GM12874 (cell line): Measurements from ENCODE around the gene PTPRO.
A peak's percentile ranks its signal among the peaks of the same experiment; 100 is the strongest.

Source experiments
- TF ChIP-seq, protein P1 (sequence below): IDR thresholded peaks from 2 replicates; pipeline ENCODE4 v1.5.1; 2011; ENCODE audit warnings: low read depth, mild to moderate bottlenecking, control low read depth, low read length, moderate library complexity; ENCODE audit not compliant: insufficient read depth

PTPRO gene

DNA sequence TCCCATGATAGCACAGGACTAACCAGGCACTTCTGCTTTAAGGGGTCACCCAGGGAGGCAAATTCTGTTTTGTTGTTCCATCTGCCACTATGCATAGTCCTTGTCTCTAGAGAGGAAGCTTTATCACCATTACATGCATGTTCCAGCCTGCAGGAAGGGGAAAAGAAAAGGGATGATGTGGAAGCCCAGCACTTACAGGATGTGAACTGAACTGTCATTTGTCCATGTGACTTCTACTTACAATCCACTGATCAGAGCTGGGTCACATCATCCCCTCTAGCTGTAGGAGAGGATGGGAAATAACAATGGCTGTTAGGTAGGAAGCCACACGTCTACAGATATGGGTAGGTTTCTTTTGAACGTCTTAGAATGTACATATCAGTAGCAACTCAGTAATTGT, 203.1 kb downstream of the PTPRO start:
- TF ChIP-seq, protein P1, sequence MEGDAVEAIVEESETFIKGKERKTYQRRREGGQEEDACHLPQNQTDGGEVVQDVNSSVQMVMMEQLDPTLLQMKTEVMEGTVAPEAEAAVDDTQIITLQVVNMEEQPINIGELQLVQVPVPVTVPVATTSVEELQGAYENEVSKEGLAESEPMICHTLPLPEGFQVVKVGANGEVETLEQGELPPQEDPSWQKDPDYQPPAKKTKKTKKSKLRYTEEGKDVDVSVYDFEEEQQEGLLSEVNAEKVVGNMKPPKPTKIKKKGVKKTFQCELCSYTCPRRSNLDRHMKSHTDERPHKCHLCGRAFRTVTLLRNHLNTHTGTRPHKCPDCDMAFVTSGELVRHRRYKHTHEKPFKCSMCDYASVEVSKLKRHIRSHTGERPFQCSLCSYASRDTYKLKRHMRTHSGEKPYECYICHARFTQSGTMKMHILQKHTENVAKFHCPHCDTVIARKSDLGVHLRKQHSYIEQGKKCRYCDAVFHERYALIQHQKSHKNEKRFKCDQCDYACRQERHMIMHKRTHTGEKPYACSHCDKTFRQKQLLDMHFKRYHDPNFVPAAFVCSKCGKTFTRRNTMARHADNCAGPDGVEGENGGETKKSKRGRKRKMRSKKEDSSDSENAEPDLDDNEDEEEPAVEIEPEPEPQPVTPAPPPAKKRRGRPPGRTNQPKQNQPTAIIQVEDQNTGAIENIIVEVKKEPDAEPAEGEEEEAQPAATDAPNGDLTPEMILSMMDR = no peak

DNA sequence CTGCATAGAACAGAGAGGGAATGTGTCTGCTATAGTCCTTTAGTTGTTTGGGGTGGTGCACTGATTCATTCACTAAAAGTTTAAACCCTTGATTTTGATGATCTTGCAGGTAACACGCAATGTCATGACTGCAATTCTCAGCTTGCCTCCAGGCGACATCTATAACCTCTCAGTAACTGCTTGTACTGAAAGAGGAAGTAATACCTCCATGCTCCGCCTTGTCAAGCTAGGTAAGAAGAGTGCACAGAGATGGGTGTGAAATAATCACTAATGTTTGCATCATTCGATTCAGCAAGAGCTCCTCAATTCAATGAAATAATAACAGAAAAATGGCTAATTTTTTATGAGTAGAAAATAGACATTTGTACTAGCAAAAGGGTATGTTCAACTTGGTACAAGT, 203.7 kb downstream of the PTPRO start:
- TF ChIP-seq, protein P1 = peak; percentile 25; the same call in 1 of the 2 replicates

DNA sequence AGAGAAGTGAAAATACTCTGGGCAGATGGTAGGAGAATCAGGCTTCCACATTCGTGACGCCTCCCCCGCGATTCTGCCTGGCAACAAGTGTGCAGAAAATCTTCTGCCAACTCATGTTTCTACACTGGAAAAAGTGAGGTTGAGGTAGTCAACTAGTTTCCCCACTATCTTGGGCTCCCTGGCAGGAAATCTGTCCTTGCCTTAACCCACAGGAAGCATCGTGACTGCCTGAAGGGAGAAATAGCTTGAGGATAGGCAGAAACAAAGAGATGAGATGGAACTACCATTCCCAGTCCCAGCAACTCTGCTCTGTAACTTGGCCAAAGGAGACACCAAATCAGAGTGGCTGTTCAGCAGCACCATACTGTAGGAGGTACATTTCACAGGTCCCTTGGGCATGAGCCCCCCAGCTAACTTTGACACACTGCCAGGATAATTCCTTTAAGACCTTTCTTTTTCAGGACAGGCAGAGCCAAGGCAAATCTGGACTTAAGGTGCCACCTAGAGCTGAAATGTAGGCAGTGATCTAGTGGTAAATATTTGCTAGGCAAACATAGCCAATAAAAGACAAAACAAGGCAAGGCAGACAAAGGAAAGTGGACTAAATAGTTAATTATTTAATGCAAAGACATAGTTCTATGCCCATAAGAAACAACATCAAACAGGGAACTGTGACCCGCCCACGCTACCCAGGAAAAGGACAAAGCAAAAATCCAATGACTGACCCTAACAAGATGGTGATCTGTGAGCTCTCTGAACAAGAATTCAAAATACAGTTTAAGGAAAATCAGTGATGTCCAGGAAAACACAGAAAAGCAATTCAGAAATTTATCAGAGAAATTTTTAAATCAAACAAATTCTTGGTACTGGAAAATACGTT, 205.1 kb downstream of the PTPRO start:
- TF ChIP-seq, protein P1 = peak; percentile 29

DNA sequence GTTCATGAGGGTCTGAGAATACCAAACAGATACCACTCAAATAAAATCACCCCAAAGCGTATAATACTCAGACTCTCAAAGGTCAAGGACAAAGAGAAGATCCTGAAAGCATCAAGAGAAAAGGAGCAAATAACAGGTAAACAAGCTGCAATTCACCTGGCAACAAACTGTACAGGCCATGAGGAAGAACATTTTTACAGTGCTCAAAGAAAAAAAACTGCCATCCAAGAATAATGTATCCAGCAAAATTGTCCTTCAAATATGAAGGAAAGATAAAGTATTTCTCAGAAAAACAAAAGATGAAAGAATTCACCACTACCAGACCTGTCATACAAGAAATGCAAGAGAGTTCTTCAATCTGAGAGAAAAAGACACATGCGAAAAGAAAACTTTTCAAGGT, 206.4 kb downstream of the PTPRO start:
- TF ChIP-seq, protein P1 = no peak

DNA sequence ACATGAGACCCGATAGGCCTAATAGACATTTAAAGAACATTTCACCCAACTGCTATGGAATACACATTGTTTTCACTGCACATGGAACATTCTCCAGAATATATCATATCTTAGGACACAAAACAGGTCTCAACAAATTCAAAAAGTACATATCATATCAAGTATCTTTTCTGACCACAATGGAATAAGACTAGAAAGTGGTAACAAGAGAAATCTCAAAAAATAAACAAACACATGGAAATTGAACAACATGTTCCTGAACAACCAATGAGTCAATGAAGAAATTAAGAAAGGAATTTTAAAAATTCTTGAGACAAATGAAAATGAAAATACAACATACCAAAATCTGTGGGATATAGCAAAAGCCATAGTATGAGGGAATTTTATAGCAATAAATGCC, 208.1 kb downstream of the PTPRO start:
- TF ChIP-seq, protein P1 = no peak

DNA sequence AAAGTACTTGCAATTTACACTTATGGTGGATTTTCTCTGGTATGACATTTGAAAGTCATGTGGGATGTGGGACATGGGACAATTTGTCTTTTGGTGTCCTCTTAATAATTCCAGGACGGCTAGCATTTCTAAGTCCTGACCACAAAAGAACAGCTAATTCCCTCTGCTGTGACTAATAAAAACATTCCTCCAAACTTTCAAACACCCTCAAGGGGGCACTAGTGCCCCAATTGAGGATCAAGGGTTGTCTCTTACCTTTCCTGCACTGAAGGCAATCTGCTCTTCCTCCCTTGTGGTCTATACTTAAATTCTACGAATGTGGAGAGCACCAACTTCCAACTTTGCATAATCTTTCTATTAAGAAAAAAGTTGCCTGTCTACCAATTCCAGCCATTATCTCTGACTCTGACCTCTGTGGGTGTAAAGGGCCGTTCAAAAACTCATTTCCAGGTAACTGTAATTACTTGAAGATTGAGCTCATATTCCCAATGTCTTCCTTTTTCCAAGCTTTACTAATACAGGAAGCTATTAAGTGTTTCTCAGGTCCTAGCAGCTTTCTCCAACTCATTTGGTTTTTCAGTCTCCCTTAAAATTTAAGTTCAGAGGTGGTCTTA, 210.2 kb downstream of the PTPRO start:
- TF ChIP-seq, protein P1 = peak; percentile 55

DNA sequence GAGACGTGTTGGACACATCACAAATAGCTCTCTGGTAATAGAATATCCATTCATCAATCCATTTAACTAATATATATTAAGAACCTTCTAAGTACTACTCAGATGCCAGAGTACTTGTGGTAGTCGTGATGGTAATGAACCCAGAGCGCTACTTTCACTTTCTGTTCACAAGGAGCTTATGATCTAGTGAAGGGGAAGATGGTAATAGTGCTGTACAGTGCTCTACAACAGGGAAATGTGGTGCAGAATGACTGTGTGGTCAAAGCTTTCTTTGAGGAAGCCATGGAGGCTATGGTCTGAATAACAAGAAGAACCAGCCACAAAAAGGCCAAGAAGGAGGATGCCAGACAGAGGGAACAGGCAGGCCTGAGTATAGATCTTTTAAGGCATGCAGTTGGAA, 212.0 kb downstream of the PTPRO start:
- TF ChIP-seq, protein P1 = no peak
